Tibial nerve (tissue), 4 donors: ENCODE data around the gene ZNF148. TPM values are rescaled to one million over a fixed set of nuclear protein-coding genes. Genes with fewer than 3 reads are reported as not detected.
"Not testable (repeated sequence)": the region's sequence is repeated elsewhere in the genome, so short reads cannot be mapped to it uniquely, and the experiment has no call there.

Source experiments
- DNase-seq, 2 donors: peaks; one replicate each; pipeline ENCODE4 v3.0.0-alpha.2; 2019; ENCODE audit warnings: low spot score in 2 of 2
- H3K27ac ChIP-seq, 4 donors: fragments of 200-600 bp; sonication (generic) in 3 of 4; one replicate each; pipeline ENCODE4 v1.5.1; 2017 to 2019; ENCODE audit warnings: mild to moderate bottlenecking in 1 of 4
- H3K27me3 ChIP-seq, 2 donors: fragments of 200-600 bp; sonication (generic) in 1 of 2; one replicate each; pipeline versions ENCODE4 v1.5.1 to v1.6.0; 2017 to 2019
- H3K36me3 ChIP-seq, 3 donors: fragments of 200-600 bp; sonication (generic); one replicate each; pipeline ENCODE4 v1.5.1; 2018 to 2019
- H3K4me1 ChIP-seq, 4 donors: fragments of 200-600 bp; sonication (generic) in 3 of 4; one replicate each; pipeline ENCODE4 v1.5.1; 2017 to 2019
- H3K4me3 ChIP-seq, 4 donors: fragments of 200-600 bp; sonication (generic) in 3 of 4; one replicate each; pipeline ENCODE4 v1.5.1; 2017 to 2019; ENCODE audit warnings: mild to moderate bottlenecking in 1 of 4, moderate library complexity in 1 of 4
- H3K9me3 ChIP-seq, 4 donors: fragments of 200-600 bp; sonication (generic) in 3 of 4; one replicate each; pipeline ENCODE4 v1.5.1; 2017 to 2019
- CTCF ChIP-seq, 5 experiments: fragments of 200-600 bp in 3 of 5; fragments of 450-650 bp in 2 of 5; sonication (generic) in 3 of 5; IDR thresholded peaks; one replicate each; pipeline ENCODE4 v1.5.1; 2016 to 2019; ENCODE audit warnings: antibody characterized with exemption in 5 of 5, mild to moderate bottlenecking in 3 of 5, moderate library complexity in 2 of 5
- EP300 ChIP-seq, 2 donors: sonication (generic); formaldehyde crosslinking; IDR thresholded peaks; one replicate each; pipeline ENCODE4 v1.6.1; 2017; ENCODE audit warnings: antibody characterized with exemption in 2 of 2, mild to moderate bottlenecking in 1 of 2
- POLR2A ChIP-seq, 2 donors: fragments of 450-650 bp; IDR thresholded peaks; one replicate each; pipeline ENCODE4 v1.6.1; 2017; ENCODE audit warnings: antibody characterized with exemption in 2 of 2, mild to moderate bottlenecking in 2 of 2, moderate library complexity in 2 of 2
- WGBS, 2 donors: methylation state at CpG; one replicate each; pipeline ENCODE4 v1.1.5; 2018; 5-methylcytosine and 5-hydroxymethylcytosine counted together
- total RNA-seq, 4 donors: library from RNA; depleted of rRNA; stranded (reverse); fragments of >200 nt; gene quantifications; one replicate each; pipeline ENCODE4 v1.1.0, GENCODE V29; 2016

ZNF148 gene
- total RNA-seq, 4 donors from 2014 or later = 19.5 to 28.0 (median 24.0) TPM

GRCh38 chr3:125395091-125395490, 20.0 kb upstream of the ZNF148 start:
- no peak overlapping the region for H3K4me3 ChIP-seq
- no peak for TF ChIP-seq POLR2A (IDR thresholded peaks at IDR 0.05)
- TF ChIP-seq EP300 (IDR thresholded peaks at IDR 0.05) = no peak
- TF ChIP-seq CTCF (IDR thresholded peaks at IDR 0.05) = no peak
- no peaks in the 10 kb centered on the region for H3K4me1 ChIP-seq
- no peaks in the 10 kb centered on the region for H3K36me3 ChIP-seq
- H3K27me3 ChIP-seq = no peaks in the 10 kb centered on the region
- 87 to 88% methylated on average over 2 of the region's 2 CpGs for WGBS, 2 donors
- DNase-seq = no peak
- H3K9me3 ChIP-seq = no peaks in the 10 kb centered on the region
- H3K27ac ChIP-seq = peak overlapping the region in 2 of 4 donors; percentile 59 to 64

- H3K36me3 ChIP-seq = no peaks in the 10 kb centered on the region
- no peaks in the 10 kb centered on the region for H3K27me3 ChIP-seq
- H3K9me3 ChIP-seq = no peaks in the 10 kb centered on the region
- H3K27ac ChIP-seq = peak overlapping the region in 2 of 4 donors; percentile 59 to 64
- no peak for DNase-seq
- H3K4me1 ChIP-seq = no peaks in the 10 kb centered on the region
- TF ChIP-seq EP300 (IDR thresholded peaks at IDR 0.05) (no peak), POLR2A (IDR thresholded peaks at IDR 0.05) (no peak), CTCF (IDR thresholded peaks at IDR 0.05) (no peak)
- no peak overlapping the region for H3K4me3 ChIP-seq
- WGBS, 2 donors = 50 to 51% methylated on average over 3 of the region's 3 CpGs
Observed at GRCh38 chr3:125394406-125394805, 19.3 kb upstream of the ZNF148 start.

GRCh38 chr3:125389282-125389681, 14.2 kb upstream of the ZNF148 start:
- WGBS, 2 donors = 71 to 77% methylated on average over 7 of the region's 7 CpGs
- H3K36me3 ChIP-seq = no peaks in the 10 kb centered on the region
- TF ChIP-seq POLR2A (IDR thresholded peaks at IDR 0.05) (no peak), CTCF (IDR thresholded peaks at IDR 0.05) (no peak), EP300 (IDR thresholded peaks at IDR 0.05) (no peak)
- no peak overlapping the region for H3K4me3 ChIP-seq
- no peak for DNase-seq
- H3K27me3 ChIP-seq = no peaks in the 10 kb centered on the region
- H3K9me3 ChIP-seq = no peaks in the 10 kb centered on the region
- no peaks in the 10 kb centered on the region for H3K4me1 ChIP-seq
- no peak overlapping the region for H3K27ac ChIP-seq

- DNase-seq, H3K27me3 ChIP-seq, H3K27ac ChIP-seq, H3K4me3 ChIP-seq, H3K9me3 ChIP-seq, H3K4me1 ChIP-seq, H3K36me3 ChIP-seq: not testable (repeated sequence)
- WGBS, 2 donors = 82 to 86% methylated on average over 5 of the region's 5 CpGs
Observed at GRCh38 chr3:125388369-125388768, 13.2 kb upstream of the ZNF148 start.

GRCh38 chr3:125386811-125387210, 11.7 kb upstream of the ZNF148 start:
- 70 to 77% methylated on average over 4 of the region's 4 CpGs for WGBS, 2 donors
- Histone ChIP-seq H3K4me1 (no peaks in the 10 kb centered on the region), H3K36me3 (no peaks in the 10 kb centered on the region), H3K27ac (no peak overlapping the region), H3K27me3 (no peaks in the 10 kb centered on the region), H3K9me3 (no peaks in the 10 kb centered on the region), H3K4me3 (no peak overlapping the region)
- no peak for TF ChIP-seq CTCF (IDR thresholded peaks at IDR 0.05)
- no peak for TF ChIP-seq POLR2A (IDR thresholded peaks at IDR 0.05)
- no peak for TF ChIP-seq EP300 (IDR thresholded peaks at IDR 0.05)
- DNase-seq = no peak

- Histone ChIP-seq H3K4me3 (no peak overlapping the region), H3K27me3 (peaks cover 0 to 3% of the 10 kb centered on the region in 2 donors), H3K9me3 (no peaks in the 10 kb centered on the region), H3K36me3 (no peaks in the 10 kb centered on the region), H3K4me1 (no peaks in the 10 kb centered on the region), H3K27ac (no peak overlapping the region)
- TF ChIP-seq POLR2A (IDR thresholded peaks at IDR 0.05) (no peak), EP300 (IDR thresholded peaks at IDR 0.05) (no peak), CTCF (IDR thresholded peaks at IDR 0.05) (no peak)
- DNase-seq = no peak
- WGBS, 2 donors = 56 to 66% methylated on average over 5 of the region's 5 CpGs
Observed at GRCh38 chr3:125383744-125384143, 8.6 kb upstream of the ZNF148 start.
